Measurements from ENCODE around the gene GPR89B.
"Not testable (repeated sequence)": the region's sequence is repeated elsewhere in the genome, so short reads cannot be mapped to it uniquely, and the experiment has no call there.

GRCh38 chr1:147940456-147940855, 12.2 kb downstream of the GPR89B start:
- TF ChIP-seq CTCF (conservative IDR thresholded peaks at IDR 0.05); EZH2 (IDR thresholded peaks at IDR 0.05; ENCODE audit: low read depth): not testable (repeated sequence)

Data from PC-9 (cell line).